ENCODE results near the gene PTH1R.

Gene PTH1R

GRCh38 chr3:46904303-46905212, 27.0 kb downstream of the PTH1R start:
- Histone ChIP-seq H3K27me3 (ENCODE audit: control insufficient read depth in 1 of 2, insufficient read depth in 2 of 2, low read length in 2 of 2) (peaks cover 0 to 17% of the 10 kb centered on the region in 2 donors), H3K4me3 (ENCODE audit: low read depth in 1 of 2, low read length in 2 of 2) (no peak overlapping the region)

GRCh38 chr3:46905213-46905560, 27.7 kb downstream of the PTH1R start:
- Histone ChIP-seq H3K27me3 (ENCODE audit: control insufficient read depth in 1 of 2, insufficient read depth in 2 of 2, low read length in 2 of 2) (peaks cover 0 to 11% of the 10 kb centered on the region in 2 donors), H3K4me3 (ENCODE audit: low read depth in 1 of 2, low read length in 2 of 2) (no peak overlapping the region), H3K9ac (ENCODE audit: low read depth in 1 of 2, low read length in 2 of 2) (no peak overlapping the region), H3K9me3 (ENCODE audit: control insufficient read depth in 1 of 2, low read length in 2 of 2) (no peaks in the 10 kb centered on the region), H3K36me3 (ENCODE audit: control insufficient read depth in 1 of 2, insufficient read depth in 2 of 2, low read length in 2 of 2) (no peaks in the 10 kb centered on the region), H3K27ac (ENCODE audit: low read depth, low read length) (no peak overlapping the region), H3K4me1 (ENCODE audit: control insufficient read depth in 1 of 2, insufficient read depth in 2 of 2, low read length in 2 of 2) (peaks cover 4 to 10% of the 10 kb centered on the region in 2 donors)

More at GRCh38 chr3:46904303-46905212, 27.0 kb downstream of the PTH1R start:
- no peak overlapping the region for H3K27ac ChIP-seq (ENCODE audit: low read depth, low read length)
- no peak overlapping the region for H3K9ac ChIP-seq (ENCODE audit: low read depth in 1 of 2, low read length in 2 of 2)
- no peaks in the 10 kb centered on the region for H3K36me3 ChIP-seq (ENCODE audit: control insufficient read depth in 1 of 2, insufficient read depth in 2 of 2, low read length in 2 of 2)
- peaks cover 4 to 6% of the 10 kb centered on the region in 2 donors for H3K4me1 ChIP-seq (ENCODE audit: control insufficient read depth in 1 of 2, insufficient read depth in 2 of 2, low read length in 2 of 2)
- no peaks in the 10 kb centered on the region for H3K9me3 ChIP-seq (ENCODE audit: control insufficient read depth in 1 of 2, low read length in 2 of 2)

GRCh38 chr3:46905661-46906451, 28.3 kb downstream of the PTH1R start:
- H3K4me3 ChIP-seq (ENCODE audit: low read depth in 1 of 2, low read length in 2 of 2): no peak overlapping the region
- H3K27ac ChIP-seq (ENCODE audit: low read depth, low read length): no peak overlapping the region
- H3K9me3 ChIP-seq (ENCODE audit: control insufficient read depth in 1 of 2, low read length in 2 of 2): no peaks in the 10 kb centered on the region
- peaks cover 0 to 11% of the 10 kb centered on the region in 2 donors for H3K27me3 ChIP-seq (ENCODE audit: control insufficient read depth in 1 of 2, insufficient read depth in 2 of 2, low read length in 2 of 2)
- H3K4me1 ChIP-seq (ENCODE audit: control insufficient read depth in 1 of 2, insufficient read depth in 2 of 2, low read length in 2 of 2): peaks cover 4 to 10% of the 10 kb centered on the region in 2 donors
- H3K9ac ChIP-seq (ENCODE audit: low read depth in 1 of 2, low read length in 2 of 2): no peak overlapping the region
- no peaks in the 10 kb centered on the region for H3K36me3 ChIP-seq (ENCODE audit: control insufficient read depth in 1 of 2, insufficient read depth in 2 of 2, low read length in 2 of 2)

GRCh38 chr3:46906471-46907058, 29.0 kb downstream of the PTH1R start:
- peaks cover 0 to 11% of the 10 kb centered on the region in 2 donors for H3K27me3 ChIP-seq (ENCODE audit: control insufficient read depth in 1 of 2, insufficient read depth in 2 of 2, low read length in 2 of 2)
- no peaks in the 10 kb centered on the region for H3K9me3 ChIP-seq (ENCODE audit: control insufficient read depth in 1 of 2, low read length in 2 of 2)

GRCh38 chr3:46907271-46907670, 29.8 kb downstream of the PTH1R start:
- H3K27me3 ChIP-seq (ENCODE audit: control insufficient read depth in 1 of 2, insufficient read depth in 2 of 2, low read length in 2 of 2): peaks cover 0 to 11% of the 10 kb centered on the region in 2 donors
- H3K9ac ChIP-seq (ENCODE audit: low read depth in 1 of 2, low read length in 2 of 2): no peak overlapping the region
- H3K4me3 ChIP-seq (ENCODE audit: low read depth in 1 of 2, low read length in 2 of 2): no peak overlapping the region
- H3K36me3 ChIP-seq (ENCODE audit: control insufficient read depth in 1 of 2, insufficient read depth in 2 of 2, low read length in 2 of 2): no peaks in the 10 kb centered on the region
- peaks cover 4 to 10% of the 10 kb centered on the region in 2 donors for H3K4me1 ChIP-seq (ENCODE audit: control insufficient read depth in 1 of 2, insufficient read depth in 2 of 2, low read length in 2 of 2)
- H3K9me3 ChIP-seq (ENCODE audit: control insufficient read depth in 1 of 2, low read length in 2 of 2): no peaks in the 10 kb centered on the region
- H3K27ac ChIP-seq (ENCODE audit: low read depth, low read length): no peak overlapping the region

More at GRCh38 chr3:46906471-46907058, 29.0 kb downstream of the PTH1R start:
- Histone ChIP-seq H3K36me3 (ENCODE audit: control insufficient read depth in 1 of 2, insufficient read depth in 2 of 2, low read length in 2 of 2) (no peaks in the 10 kb centered on the region), H3K9ac (ENCODE audit: low read depth in 1 of 2, low read length in 2 of 2) (no peak overlapping the region), H3K4me3 (ENCODE audit: low read depth in 1 of 2, low read length in 2 of 2) (no peak overlapping the region), H3K27ac (ENCODE audit: low read depth, low read length) (no peak overlapping the region), H3K4me1 (ENCODE audit: control insufficient read depth in 1 of 2, insufficient read depth in 2 of 2, low read length in 2 of 2) (peaks cover 4 to 10% of the 10 kb centered on the region in 2 donors)

GRCh38 chr3:46907960-46908293, 30.4 kb downstream of the PTH1R start:
- H3K4me3 ChIP-seq (ENCODE audit: low read depth in 1 of 2, low read length in 2 of 2): no peak overlapping the region
- no peak overlapping the region for H3K9ac ChIP-seq (ENCODE audit: low read depth in 1 of 2, low read length in 2 of 2)

GRCh38 chr3:46908294-46908985, 30.9 kb downstream of the PTH1R start:
- H3K4me3 ChIP-seq (ENCODE audit: low read depth in 1 of 2, low read length in 2 of 2): no peak overlapping the region
- H3K9me3 ChIP-seq (ENCODE audit: control insufficient read depth in 1 of 2, low read length in 2 of 2): no peaks in the 10 kb centered on the region
- H3K36me3 ChIP-seq (ENCODE audit: control insufficient read depth in 1 of 2, insufficient read depth in 2 of 2, low read length in 2 of 2): no peaks in the 10 kb centered on the region
- H3K9ac ChIP-seq (ENCODE audit: low read depth in 1 of 2, low read length in 2 of 2): no peak overlapping the region
- peaks cover 0 to 11% of the 10 kb centered on the region in 2 donors for H3K27me3 ChIP-seq (ENCODE audit: control insufficient read depth in 1 of 2, insufficient read depth in 2 of 2, low read length in 2 of 2)
- H3K27ac ChIP-seq (ENCODE audit: low read depth, low read length): no peak overlapping the region
- H3K4me1 ChIP-seq (ENCODE audit: control insufficient read depth in 1 of 2, insufficient read depth in 2 of 2, low read length in 2 of 2): peaks cover 4 to 10% of the 10 kb centered on the region in 2 donors

More at GRCh38 chr3:46907960-46908293, 30.4 kb downstream of the PTH1R start:
- no peaks in the 10 kb centered on the region for H3K9me3 ChIP-seq (ENCODE audit: control insufficient read depth in 1 of 2, low read length in 2 of 2)
- H3K27ac ChIP-seq (ENCODE audit: low read depth, low read length): no peak overlapping the region
- peaks cover 0 to 11% of the 10 kb centered on the region in 2 donors for H3K27me3 ChIP-seq (ENCODE audit: control insufficient read depth in 1 of 2, insufficient read depth in 2 of 2, low read length in 2 of 2)
- H3K36me3 ChIP-seq (ENCODE audit: control insufficient read depth in 1 of 2, insufficient read depth in 2 of 2, low read length in 2 of 2): no peaks in the 10 kb centered on the region
- H3K4me1 ChIP-seq (ENCODE audit: control insufficient read depth in 1 of 2, insufficient read depth in 2 of 2, low read length in 2 of 2): peaks cover 4 to 10% of the 10 kb centered on the region in 2 donors

- no peak overlapping the region for H3K9ac ChIP-seq (ENCODE audit: low read depth in 1 of 2, low read length in 2 of 2)
Measured at GRCh38 chr3:46908986-46909534, 31.5 kb downstream of the PTH1R start.

GRCh38 chr3:46909535-46910161, 32.1 kb downstream of the PTH1R start:
- peak overlapping the region in 1 of 2 donors; percentile 40 for H3K4me3 ChIP-seq (ENCODE audit: low read depth in 1 of 2, low read length in 2 of 2)
- H3K27me3 ChIP-seq (ENCODE audit: control insufficient read depth in 1 of 2, insufficient read depth in 2 of 2, low read length in 2 of 2): peaks cover 0 to 11% of the 10 kb centered on the region in 2 donors
- H3K36me3 ChIP-seq (ENCODE audit: control insufficient read depth in 1 of 2, insufficient read depth in 2 of 2, low read length in 2 of 2): no peaks in the 10 kb centered on the region
- no peaks in the 10 kb centered on the region for H3K9me3 ChIP-seq (ENCODE audit: control insufficient read depth in 1 of 2, low read length in 2 of 2)
- H3K4me1 ChIP-seq (ENCODE audit: control insufficient read depth in 1 of 2, insufficient read depth in 2 of 2, low read length in 2 of 2): peaks cover 4 to 15% of the 10 kb centered on the region in 2 donors
- no peak overlapping the region for H3K9ac ChIP-seq (ENCODE audit: low read depth in 1 of 2, low read length in 2 of 2)
- H3K27ac ChIP-seq (ENCODE audit: low read depth, low read length): no peak overlapping the region

More at GRCh38 chr3:46908986-46909534, 31.5 kb downstream of the PTH1R start:
- Histone ChIP-seq H3K4me3 (ENCODE audit: low read depth in 1 of 2, low read length in 2 of 2) (peak overlapping the region in 1 of 2 donors; percentile 40), H3K9me3 (ENCODE audit: control insufficient read depth in 1 of 2, low read length in 2 of 2) (no peaks in the 10 kb centered on the region), H3K27me3 (ENCODE audit: control insufficient read depth in 1 of 2, insufficient read depth in 2 of 2, low read length in 2 of 2) (peaks cover 0 to 11% of the 10 kb centered on the region in 2 donors), H3K4me1 (ENCODE audit: control insufficient read depth in 1 of 2, insufficient read depth in 2 of 2, low read length in 2 of 2) (peaks cover 4 to 15% of the 10 kb centered on the region in 2 donors), H3K36me3 (ENCODE audit: control insufficient read depth in 1 of 2, insufficient read depth in 2 of 2, low read length in 2 of 2) (no peaks in the 10 kb centered on the region), H3K27ac (ENCODE audit: low read depth, low read length) (no peak overlapping the region)

Measured in duodenal mucosa (tissue), 2 donors.